Caco-2 (cell line): ENCODE results near the gene LIFR. TPM values are rescaled to one million over a fixed set of nuclear protein-coding genes. Genes with fewer than 3 reads are reported as not detected.

Experiments used
- BruUV-seq: library from RNA; stranded (reverse); fragments of 400-500 nt; replicated peaks from 2 replicates; lab custom pipeline; 2021; lab: Mats Ljungman, UMichigan
- CTCF ChIA-PET: fragments of 300-600 bp; sonication (Branson Sonifier 250); formaldehyde crosslinking; loops from one replicate; lab custom pipeline; 2022; ENCODE audit warnings: antibody characterized with exemption; lab: Charles Lee
- POLR2A ChIA-PET: fragments of 300-600 bp; sonication (Branson Sonifier 250); formaldehyde crosslinking; loops from one replicate; lab custom pipeline; 2022; ENCODE audit warnings: antibody characterized with exemption; lab: Charles Lee
- DNase-seq, 2 experiments: peaks; one replicate each; pipeline versions ENCODE4 v3.0.0 to v3.0.0-alpha.2; 2020 to 2022
- H3K27me3 ChIP-seq: replicated peaks from 2 replicates; pipeline ENCODE4 v1.6.0; 2011; ENCODE audit warnings: low read length; ENCODE audit not compliant: control insufficient read depth, insufficient read depth
- H3K36me3 ChIP-seq: 2 replicates; pipeline ENCODE4 v1.5.1; 2011; ENCODE audit warnings: low read length; ENCODE audit not compliant: control insufficient read depth, insufficient read depth
- H3K4me1 ChIP-seq: fragments of 250-450 bp; sonication (Bioruptor Pico); 2 replicates; pipeline ENCODE4 v1.5.1; 2020; ENCODE audit warnings: mild to moderate bottlenecking
- H3K4me3 ChIP-seq: 2 replicates; pipeline ENCODE4 v1.5.1; 2011; ENCODE audit warnings: low read depth, mild to moderate bottlenecking, control low read depth, low read length
- H3K9me3 ChIP-seq: fragments of 250-450 bp; sonication (Bioruptor Pico); 2 replicates; pipeline ENCODE4 v1.5.1; 2020; ENCODE audit warnings: mild to moderate bottlenecking, moderate library complexity
- H3K27ac Mint-ChIP-seq: one replicate; pipeline ENCODE4 v1.8.0; 2022; ENCODE audit warnings: mixed read lengths; ENCODE audit not compliant: unreplicated experiment
- H3K27me3 Mint-ChIP-seq: one replicate; pipeline ENCODE4 v1.8.0; 2022; ENCODE audit warnings: mixed read lengths; ENCODE audit not compliant: insufficient read depth, unreplicated experiment
- H3K36me3 Mint-ChIP-seq: one replicate; pipeline ENCODE4 v1.8.0; 2022; ENCODE audit warnings: mild to moderate bottlenecking, mixed read lengths; ENCODE audit not compliant: insufficient read depth, unreplicated experiment
- H3K4me1 Mint-ChIP-seq: one replicate; pipeline ENCODE4 v1.8.0; 2022; ENCODE audit warnings: low read depth, mixed read lengths; ENCODE audit not compliant: unreplicated experiment
- H3K4me3 Mint-ChIP-seq: one replicate; pipeline ENCODE4 v1.8.0; 2022; ENCODE audit warnings: mild to moderate bottlenecking, moderate library complexity, mixed read lengths; ENCODE audit not compliant: unreplicated experiment
- H3K9me3 Mint-ChIP-seq: one replicate; pipeline ENCODE4 v1.8.0; 2022; ENCODE audit warnings: mixed read lengths; ENCODE audit not compliant: unreplicated experiment
- intact Hi-C: fragments of 100-400 bp; cut with micrococcal nuclease; formaldehyde crosslinking; loops from one replicate; pipeline ENCODE4 v1.10.0; 2022; ENCODE audit not compliant: unreplicated experiment
- total RNA-seq: library from RNA; stranded (reverse); gene quantifications from 2 replicates; pipeline ENCODE4 v1.2.3, GENCODE V29; 2022
- TF ChIP-seq, protein P1 (sequence below), 2 experiments: fragments of 200-600 bp in 1 of 2; IDR thresholded peaks; 1 replicate in 1 of 2; 2 replicates in 1 of 2; pipeline versions ENCODE4 v1.5.1 to v1.8.0; 2011 to 2022; ENCODE audit warnings: antibody characterized with exemption in 1 of 2, control low read depth in 1 of 2, inconsistent platforms in 1 of 2, low read depth in 1 of 2, low read length in 1 of 2, mild to moderate bottlenecking in 1 of 2, moderate library complexity in 1 of 2; ENCODE audit not compliant: insufficient read depth in 1 of 2, severe bottlenecking in 1 of 2, unreplicated experiment in 1 of 2

Gene LIFR
- total RNA-seq, 1 experiment from 2014 or later, result 5.1 TPM

DNA sequence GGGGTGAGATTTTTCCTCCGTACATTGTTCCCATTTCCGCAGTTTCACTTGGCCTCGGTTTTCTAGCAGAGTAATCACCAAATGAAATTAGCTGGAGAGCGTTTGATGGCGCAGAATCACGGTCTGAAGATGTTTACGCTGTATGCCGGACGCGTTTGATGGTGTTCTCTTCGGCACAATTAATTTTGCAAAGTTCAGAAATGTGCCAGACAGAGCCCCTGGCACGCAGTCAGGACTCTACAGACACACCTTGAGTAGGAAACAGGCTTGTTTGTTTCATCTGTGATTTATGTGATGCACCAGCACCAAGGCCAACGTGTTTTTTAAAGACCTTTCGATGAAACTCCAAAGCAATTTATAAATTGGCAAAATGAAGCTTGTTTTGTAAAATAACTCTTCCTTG, 863 bp upstream of the LIFR start:
- Mint-ChIP-seq H3K4me3 (no peak overlapping the region), H3K36me3 (no peaks in the 10 kb centered on the region), H3K27me3 (no peaks in the 10 kb centered on the region), H3K4me1 (no peaks in the 10 kb centered on the region), H3K27ac (no peak overlapping the region), H3K9me3 (peaks cover 10% of the 10 kb centered on the region)
- Histone ChIP-seq H3K9me3 (peaks cover 10% of the 10 kb centered on the region; the same call in 1 of the 2 replicates), H3K4me1 (0 out of 2 replicates have a peak, but pooled peaks cover 2% of the 10 kb centered on the region), H3K36me3 (no peaks in the 10 kb centered on the region), H3K4me3 (no peak overlapping the region), H3K27me3 (no peaks in the 10 kb centered on the region)
- intact Hi-C loops, result no loop called here
- BruUV-seq, result no TSS peak
- no peak for DNase-seq
- ChIA-PET CTCF (no interaction called here), POLR2A (no interaction called here)
- TF ChIP-seq, protein P1, sequence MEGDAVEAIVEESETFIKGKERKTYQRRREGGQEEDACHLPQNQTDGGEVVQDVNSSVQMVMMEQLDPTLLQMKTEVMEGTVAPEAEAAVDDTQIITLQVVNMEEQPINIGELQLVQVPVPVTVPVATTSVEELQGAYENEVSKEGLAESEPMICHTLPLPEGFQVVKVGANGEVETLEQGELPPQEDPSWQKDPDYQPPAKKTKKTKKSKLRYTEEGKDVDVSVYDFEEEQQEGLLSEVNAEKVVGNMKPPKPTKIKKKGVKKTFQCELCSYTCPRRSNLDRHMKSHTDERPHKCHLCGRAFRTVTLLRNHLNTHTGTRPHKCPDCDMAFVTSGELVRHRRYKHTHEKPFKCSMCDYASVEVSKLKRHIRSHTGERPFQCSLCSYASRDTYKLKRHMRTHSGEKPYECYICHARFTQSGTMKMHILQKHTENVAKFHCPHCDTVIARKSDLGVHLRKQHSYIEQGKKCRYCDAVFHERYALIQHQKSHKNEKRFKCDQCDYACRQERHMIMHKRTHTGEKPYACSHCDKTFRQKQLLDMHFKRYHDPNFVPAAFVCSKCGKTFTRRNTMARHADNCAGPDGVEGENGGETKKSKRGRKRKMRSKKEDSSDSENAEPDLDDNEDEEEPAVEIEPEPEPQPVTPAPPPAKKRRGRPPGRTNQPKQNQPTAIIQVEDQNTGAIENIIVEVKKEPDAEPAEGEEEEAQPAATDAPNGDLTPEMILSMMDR (IDR thresholded peaks at IDR 0.05; ENCODE audit: insufficient read depth in 1 of 2, low read depth in 1 of 2, low read length in 1 of 2, severe bottlenecking in 1 of 2, unreplicated experiment in 1 of 2), result no peak

DNA sequence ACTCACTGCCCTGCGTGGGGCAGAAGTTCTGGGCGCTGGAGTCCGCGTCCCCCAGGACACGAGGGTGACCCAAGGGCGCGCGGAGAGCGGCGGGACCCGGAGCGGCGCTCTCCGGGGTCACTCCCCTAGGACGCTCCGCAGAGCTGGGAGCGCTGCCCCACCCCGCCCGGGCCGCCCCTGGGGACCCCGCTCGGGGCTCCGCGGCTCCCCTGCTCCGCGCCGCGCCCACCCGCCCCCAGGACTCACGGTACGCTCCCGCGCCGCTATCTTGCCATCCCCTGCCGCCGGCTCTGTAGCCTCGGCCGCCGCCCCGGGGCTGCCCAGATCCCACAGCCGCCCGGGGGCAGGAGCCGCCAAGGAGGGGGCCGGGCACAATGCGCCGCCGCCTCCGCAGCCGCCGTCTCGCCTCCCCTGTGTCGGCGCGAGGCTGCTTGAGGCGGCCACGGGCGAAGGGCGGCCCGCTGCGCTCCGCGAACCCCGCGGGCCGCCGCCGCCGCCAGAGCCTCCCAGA, 303 bp downstream of the LIFR start:
- TF ChIP-seq, protein P1 (IDR thresholded peaks at IDR 0.05; ENCODE audit: insufficient read depth in 1 of 2, low read depth in 1 of 2, low read length in 1 of 2, severe bottlenecking in 1 of 2, unreplicated experiment in 1 of 2), result no peak
- peaks cover 10% of the 10 kb centered on the region for H3K9me3 Mint-ChIP-seq
- intact Hi-C loops, result no loop called here
- H3K4me3 Mint-ChIP-seq, result no peak overlapping the region
- peaks cover 4% of the 10 kb centered on the region for H3K4me1 Mint-ChIP-seq
- BruUV-seq, result no TSS peak
- CTCF ChIA-PET, result no interaction called here
- no peaks in the 10 kb centered on the region for H3K36me3 Mint-ChIP-seq
- no peak overlapping the region for H3K4me3 ChIP-seq
- no peaks in the 10 kb centered on the region for H3K36me3 ChIP-seq
- POLR2A ChIA-PET, result no interaction called here
- no peak for DNase-seq
- H3K9me3 ChIP-seq, result peaks cover 10% of the 10 kb centered on the region; the same call in 1 of the 2 replicates
- H3K27me3 Mint-ChIP-seq, result no peaks in the 10 kb centered on the region
- no peak overlapping the region for H3K27ac Mint-ChIP-seq
- peaks cover 10% of the 10 kb centered on the region for H3K4me1 ChIP-seq
- no peaks in the 10 kb centered on the region for H3K27me3 ChIP-seq

DNA sequence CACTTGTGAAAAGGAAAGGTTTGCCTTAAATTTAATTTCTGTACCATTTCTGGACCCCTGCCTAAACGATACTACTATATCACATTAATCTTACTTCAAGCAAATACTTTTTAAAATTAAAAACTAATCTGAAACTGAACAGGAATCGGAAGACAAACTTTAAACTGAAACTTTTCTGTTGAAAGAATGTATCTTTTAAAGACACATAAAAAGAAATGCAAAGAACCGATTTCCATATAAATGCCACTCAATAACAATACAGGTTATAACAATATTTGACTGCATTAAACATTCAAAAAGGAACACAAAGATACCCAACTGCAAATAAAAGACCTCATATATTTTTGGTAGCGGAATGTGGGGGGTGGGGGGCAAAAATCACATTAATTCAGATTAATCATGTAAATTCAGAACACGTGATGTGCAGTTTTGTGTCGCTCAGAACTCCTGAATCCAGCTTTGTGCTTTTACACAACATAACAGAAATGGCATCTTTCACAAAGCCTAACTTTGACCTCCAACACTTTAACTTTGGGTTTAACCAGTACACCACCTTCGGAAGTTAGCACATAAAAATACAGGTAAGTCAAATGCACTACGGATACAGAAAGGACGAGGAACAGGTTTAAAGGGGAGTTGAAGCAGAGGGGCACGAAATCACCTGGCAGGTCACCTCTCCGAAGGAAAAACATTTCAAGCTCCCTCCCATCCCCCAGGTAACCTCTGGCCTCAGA, 925 bp downstream of the LIFR start:
- DNase-seq, result no peak
- ChIA-PET CTCF (no interaction called here), POLR2A (no interaction called here)
- no peak overlapping the region for H3K4me3 Mint-ChIP-seq
- intact Hi-C loops, result no loop called here
- no TSS peak for BruUV-seq
- H3K9me3 Mint-ChIP-seq, result peaks cover 10% of the 10 kb centered on the region
- H3K4me1 Mint-ChIP-seq, result peaks cover 6% of the 10 kb centered on the region
- H3K27me3 Mint-ChIP-seq, result no peaks in the 10 kb centered on the region
- Histone ChIP-seq H3K4me3 (no peak overlapping the region), H3K36me3 (no peaks in the 10 kb centered on the region), H3K9me3 (peaks cover 10% of the 10 kb centered on the region; the same call in 1 of the 2 replicates), H3K27me3 (no peaks in the 10 kb centered on the region), H3K4me1 (peaks cover 16% of the 10 kb centered on the region)
- H3K36me3 Mint-ChIP-seq, result no peaks in the 10 kb centered on the region
- H3K27ac Mint-ChIP-seq, result no peak overlapping the region
- TF ChIP-seq, protein P1 (IDR thresholded peaks at IDR 0.05; ENCODE audit: insufficient read depth in 1 of 2, low read depth in 1 of 2, low read length in 1 of 2, severe bottlenecking in 1 of 2, unreplicated experiment in 1 of 2), result no peak
